ENCODE measurements around the gene SS18L1. TPM values are rescaled to one million over a fixed set of nuclear protein-coding genes. Genes with fewer than 3 reads are reported as not detected.

Gene SS18L1
- total RNA-seq, 3 donors from 2014 or later (not counting 1 experiment from before 2014, with no cell fraction given): 19.1 to 26.0 (median 23.7) TPM

DNA sequence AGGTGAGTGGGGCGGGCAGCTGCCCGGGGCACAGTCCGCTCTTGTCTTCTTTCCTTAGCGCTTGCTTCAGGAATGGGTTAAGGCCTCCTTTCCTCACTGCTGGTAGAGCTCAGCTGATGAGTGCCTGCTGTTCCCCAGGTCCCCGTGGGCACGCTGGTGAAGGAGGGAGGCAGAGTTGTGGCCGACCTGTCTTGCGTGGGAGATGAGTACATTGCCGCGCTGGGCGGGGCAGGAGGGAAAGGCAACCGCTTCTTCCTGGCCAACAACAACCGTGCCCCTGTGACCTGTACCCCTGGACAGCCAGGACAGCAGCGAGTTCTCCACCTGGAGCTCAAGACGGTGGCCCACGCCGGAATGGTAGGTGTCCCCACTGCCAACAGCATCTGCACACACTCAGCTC lies 54.9 kb downstream of the SS18L1 start:
- DNase-seq (no peak), ATAC-seq (no peak)
- Mint-ChIP-seq H3K36me3 (no peaks in the 10 kb centered on the region), H3K9me3 (no peaks in the 10 kb centered on the region), H3K27me3 (ENCODE audit: low read depth in 2 of 2) (no peaks in the 10 kb centered on the region), H3K4me3 (no peak overlapping the region), H3K27ac (no peak overlapping the region), H3K4me1 (no peaks in the 10 kb centered on the region)
- Histone ChIP-seq H3K27ac (ENCODE audit: low read length) (no peak overlapping the region), H3K9me3 (ENCODE audit: control insufficient read depth, insufficient read depth, low read length) (no peaks in the 10 kb centered on the region), H3K27me3 (ENCODE audit: control insufficient read depth, insufficient read depth, low read length) (no peaks in the 10 kb centered on the region), H3K4me3 (ENCODE audit: low read length) (no peak overlapping the region), H3K36me3 (ENCODE audit: control insufficient read depth, insufficient read depth, low read length) (peaks cover 43% of the 10 kb centered on the region), H3K4me1 (ENCODE audit: control insufficient read depth, insufficient read depth, low read length) (no peaks in the 10 kb centered on the region)
- TF ChIP-seq, protein P1, sequence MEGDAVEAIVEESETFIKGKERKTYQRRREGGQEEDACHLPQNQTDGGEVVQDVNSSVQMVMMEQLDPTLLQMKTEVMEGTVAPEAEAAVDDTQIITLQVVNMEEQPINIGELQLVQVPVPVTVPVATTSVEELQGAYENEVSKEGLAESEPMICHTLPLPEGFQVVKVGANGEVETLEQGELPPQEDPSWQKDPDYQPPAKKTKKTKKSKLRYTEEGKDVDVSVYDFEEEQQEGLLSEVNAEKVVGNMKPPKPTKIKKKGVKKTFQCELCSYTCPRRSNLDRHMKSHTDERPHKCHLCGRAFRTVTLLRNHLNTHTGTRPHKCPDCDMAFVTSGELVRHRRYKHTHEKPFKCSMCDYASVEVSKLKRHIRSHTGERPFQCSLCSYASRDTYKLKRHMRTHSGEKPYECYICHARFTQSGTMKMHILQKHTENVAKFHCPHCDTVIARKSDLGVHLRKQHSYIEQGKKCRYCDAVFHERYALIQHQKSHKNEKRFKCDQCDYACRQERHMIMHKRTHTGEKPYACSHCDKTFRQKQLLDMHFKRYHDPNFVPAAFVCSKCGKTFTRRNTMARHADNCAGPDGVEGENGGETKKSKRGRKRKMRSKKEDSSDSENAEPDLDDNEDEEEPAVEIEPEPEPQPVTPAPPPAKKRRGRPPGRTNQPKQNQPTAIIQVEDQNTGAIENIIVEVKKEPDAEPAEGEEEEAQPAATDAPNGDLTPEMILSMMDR (IDR thresholded peaks at IDR 0.05): no peak
- intact Hi-C loops (cut with micrococcal nuclease): no loop called here
- 95% methylated on average over 17 of the region's 17 CpGs for WGBS (ENCODE audit: insufficient coverage)

DNA sequence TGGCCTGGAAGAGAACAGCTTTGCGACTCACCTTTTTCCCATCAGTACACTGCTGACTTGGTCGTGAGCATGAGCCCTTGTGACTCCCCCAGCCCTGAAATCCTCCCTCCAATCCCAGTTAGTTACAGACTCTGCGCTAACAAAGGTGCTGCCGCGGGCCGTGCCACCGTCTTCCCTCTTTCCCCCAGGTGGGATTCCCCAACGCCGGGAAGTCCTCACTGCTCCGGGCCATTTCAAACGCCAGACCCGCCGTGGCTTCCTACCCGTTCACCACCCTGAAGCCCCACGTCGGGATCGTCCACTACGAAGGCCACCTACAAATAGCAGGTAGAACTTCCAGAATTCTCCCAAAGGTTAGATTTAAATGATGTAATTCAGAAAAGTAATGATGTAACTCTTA lies 55.4 kb downstream of the SS18L1 start:
- Histone ChIP-seq H3K27ac (ENCODE audit: low read length) (no peak overlapping the region), H3K9me3 (ENCODE audit: control insufficient read depth, insufficient read depth, low read length) (no peaks in the 10 kb centered on the region), H3K4me1 (ENCODE audit: control insufficient read depth, insufficient read depth, low read length) (no peaks in the 10 kb centered on the region), H3K4me3 (ENCODE audit: low read length) (no peak overlapping the region), H3K27me3 (ENCODE audit: control insufficient read depth, insufficient read depth, low read length) (no peaks in the 10 kb centered on the region), H3K36me3 (ENCODE audit: control insufficient read depth, insufficient read depth, low read length) (peaks cover 41% of the 10 kb centered on the region)
- Mint-ChIP-seq H3K27me3 (ENCODE audit: low read depth in 2 of 2) (no peaks in the 10 kb centered on the region), H3K4me3 (no peak overlapping the region), H3K4me1 (no peaks in the 10 kb centered on the region), H3K36me3 (no peaks in the 10 kb centered on the region), H3K27ac (no peak overlapping the region), H3K9me3 (no peaks in the 10 kb centered on the region)
- no peak for ATAC-seq
- whole genome bisulfite sequencing (ENCODE audit: insufficient coverage): 99% methylated on average over 18 of the region's 18 CpGs
- no peak for DNase-seq
- TF ChIP-seq, protein P1 (IDR thresholded peaks at IDR 0.05): no peak
- intact Hi-C loops (cut with micrococcal nuclease): no loop called here

DNA sequence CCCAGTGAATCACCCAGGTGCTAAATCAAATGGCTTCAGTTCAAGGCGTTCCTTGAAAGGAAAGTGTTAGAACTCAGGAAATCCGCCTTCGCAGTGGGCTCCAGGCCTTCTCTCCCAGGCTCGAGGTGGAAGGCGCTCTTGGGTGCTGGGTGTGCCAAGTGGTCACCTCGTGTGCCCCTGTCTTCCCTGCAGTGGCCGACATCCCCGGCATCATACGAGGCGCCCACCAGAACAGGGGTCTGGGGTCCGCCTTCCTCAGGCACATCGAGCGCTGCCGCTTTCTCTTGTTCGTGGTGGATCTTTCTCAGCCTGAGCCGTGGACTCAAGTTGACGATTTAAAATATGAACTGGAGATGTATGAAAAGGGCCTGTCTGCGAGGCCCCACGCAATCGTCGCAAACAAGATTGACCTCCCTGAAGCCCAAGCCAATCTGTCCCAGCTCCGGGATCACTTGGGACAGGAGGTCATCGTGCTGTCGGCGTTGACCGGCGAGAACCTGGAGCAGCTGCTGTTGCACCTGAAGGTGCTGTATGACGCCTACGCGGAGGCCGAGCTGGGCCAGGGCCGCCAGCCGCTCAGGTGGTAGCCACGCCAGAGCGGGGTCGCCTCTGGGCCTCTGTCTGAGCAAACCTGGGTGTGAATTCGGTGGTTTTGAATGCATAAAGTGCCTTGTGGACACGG lies 57.1 kb downstream of the SS18L1 start:
- Histone ChIP-seq H3K9me3 (ENCODE audit: control insufficient read depth, insufficient read depth, low read length) (no peaks in the 10 kb centered on the region), H3K4me1 (ENCODE audit: control insufficient read depth, insufficient read depth, low read length) (no peaks in the 10 kb centered on the region), H3K36me3 (ENCODE audit: control insufficient read depth, insufficient read depth, low read length) (peaks cover 37% of the 10 kb centered on the region), H3K27ac (ENCODE audit: low read length) (no peak overlapping the region), H3K4me3 (ENCODE audit: low read length) (no peak overlapping the region), H3K27me3 (ENCODE audit: control insufficient read depth, insufficient read depth, low read length) (no peaks in the 10 kb centered on the region)
- no peaks in the 10 kb centered on the region for H3K4me1 Mint-ChIP-seq
- H3K27me3 Mint-ChIP-seq (ENCODE audit: low read depth in 2 of 2): no peaks in the 10 kb centered on the region
- no peak overlapping the region for H3K27ac Mint-ChIP-seq
- DNase-seq (no peak), ATAC-seq (no peak)
- intact Hi-C loops (cut with micrococcal nuclease): no loop called here
- TF ChIP-seq, protein P1 (IDR thresholded peaks at IDR 0.05): no peak
- H3K4me3 Mint-ChIP-seq: no peak overlapping the region
- WGBS (ENCODE audit: insufficient coverage): 97% methylated on average over 38 of the region's 38 CpGs
- H3K36me3 Mint-ChIP-seq: no peaks in the 10 kb centered on the region
- no peaks in the 10 kb centered on the region for H3K9me3 Mint-ChIP-seq

Data from natural killer cell (primary cell).